HCT116 (cell line): ENCODE data around the gene LKAAEAR1. TPM values are rescaled to one million over a fixed set of nuclear protein-coding genes. Genes with fewer than 3 reads are reported as not detected.

Experiments used
- ATAC-seq: fragments of 200-7000 bp; cut with Tn5 transposase; 2 replicates; pipeline ENCODE4 v1.9.1; 2020; ENCODE audit warnings: mild to moderate bottlenecking, moderate library complexity
- BruUV-seq: library from RNA; stranded (reverse); fragments of 400-500 nt; replicated peaks from 2 replicates; lab custom pipeline; 2021; lab: Mats Ljungman, UMichigan
- CTCF ChIA-PET: fragments of 300-600 bp; sonication (Branson Sonifier 250); formaldehyde crosslinking; loops from one replicate; lab custom pipeline; 2021; ENCODE audit warnings: antibody characterized with exemption; lab: Charles Lee
- POLR2A ChIA-PET: fragments of 300-600, 350-600 bp; sonication (Branson Sonifier 250); formaldehyde crosslinking; loops from one replicate; lab custom pipeline; 2021; ENCODE audit warnings: antibody characterized with exemption; lab: Charles Lee
- RAD21 ChIA-PET, 2 experiments: fragments of 300-600 bp; sonication (Branson Sonifier 250); formaldehyde crosslinking; loops; one replicate each; lab custom pipeline; 2023; ENCODE audit warnings: low total read pairs in 2 of 2; ENCODE audit not compliant: uncharacterized antibody in 2 of 2, unreplicated experiment in 2 of 2, low non-redundant PET in 1 of 2; lab: Charles Lee
- DNase-seq: peaks from one replicate; pipeline ENCODE4 v3.0.0-alpha.2; 2010; ENCODE audit warnings: low read depth, low spot score
- H2AFZ ChIP-seq: fragments of 200-600 bp; shearing (Covaris generic), sonication (generic); 2 replicates; pipeline ENCODE4 v1.6.1; 2017; ENCODE audit warnings: low read depth, mixed run types, mixed read lengths, antibody characterized with exemption, low read length; ENCODE audit not compliant: poor library complexity, severe bottlenecking
- H3K27ac ChIP-seq: 2 replicates; pipeline ENCODE4 v1.5.1; 2012; ENCODE audit warnings: low read depth, low read length
- H3K27me3 ChIP-seq: fragments of 200-600 bp; sonication (generic); 2 replicates; pipeline ENCODE4 v1.6.1; 2016; ENCODE audit warnings: mixed run types, low read length, mixed read lengths; ENCODE audit not compliant: insufficient read depth
- H3K36me3 ChIP-seq, 2 experiments: fragments of 200-500 bp in 1 of 2; fragments of 200-600 bp in 1 of 2; sonication (Bioruptor generic) in 1 of 2; sonication (generic) in 1 of 2; 2 replicates each; pipeline versions ENCODE4 v1.5.1 to v1.6.1; 2014 to 2016; ENCODE audit warnings: low read length in 2 of 2, inconsistent platforms in 1 of 2, mixed read lengths in 1 of 2, mixed run types in 1 of 2; ENCODE audit not compliant: insufficient read depth in 2 of 2, control insufficient read depth in 1 of 2
- H3K4me1 ChIP-seq, 2 experiments: fragments of 200-600 bp in 1 of 2; sonication (generic) in 1 of 2; 2 replicates each; pipeline versions ENCODE4 v1.5.1 to v1.6.1; 2012 to 2017; ENCODE audit warnings: low read length in 2 of 2, inconsistent platforms in 1 of 2, mild to moderate bottlenecking in 1 of 2, mixed read lengths in 1 of 2, mixed run types in 1 of 2, moderate library complexity in 1 of 2; ENCODE audit not compliant: insufficient read depth in 2 of 2, control insufficient read depth in 1 of 2
- H3K4me2 ChIP-seq: fragments of 200-600 bp; sonication (generic); 2 replicates; pipeline ENCODE4 v1.6.1; 2017; ENCODE audit warnings: mixed run types, low read length, mixed read lengths
- H3K4me3 ChIP-seq, 2 experiments: fragments of 200-600 bp in 1 of 2; sonication (generic) in 1 of 2; replicated peaks in 1 of 2; 2 replicates each; pipeline ENCODE4 v1.5.1; 2011 to 2016; ENCODE audit warnings: low read length in 2 of 2, control low read depth in 1 of 2, low read depth in 1 of 2, mild to moderate bottlenecking in 1 of 2, mixed read lengths in 1 of 2, mixed run types in 1 of 2
- H3K79me2 ChIP-seq: fragments of 200-600 bp; sonication (generic); 2 replicates; pipeline ENCODE4 v1.6.1; 2017; ENCODE audit warnings: mild to moderate bottlenecking, mixed run types, low read length, moderate library complexity, mixed read lengths; ENCODE audit not compliant: insufficient read depth
- H3K9ac ChIP-seq: fragments of 200-600 bp; sonication (generic); 2 replicates; pipeline ENCODE4 v1.6.1; 2016; ENCODE audit warnings: low read length, mixed read lengths
- H3K9me2 ChIP-seq: fragments of 200-600 bp; sonication (generic), shearing (Covaris generic); 2 replicates; pipeline ENCODE4 v1.6.1; 2017; ENCODE audit warnings: mixed run types, mild to moderate bottlenecking, moderate library complexity; ENCODE audit not compliant: insufficient read depth
- H3K9me3 ChIP-seq, 2 experiments: fragments of 200-500 bp in 1 of 2; fragments of 200-600 bp in 1 of 2; sonication (Bioruptor generic) in 1 of 2; sonication (generic) in 1 of 2; 2 replicates each; pipeline ENCODE4 v1.6.1; 2014 to 2017; ENCODE audit warnings: low read length in 2 of 2, mixed read lengths in 2 of 2, inconsistent platforms in 1 of 2, low read depth in 1 of 2, mild to moderate bottlenecking in 1 of 2, mixed run types in 1 of 2, moderate library complexity in 1 of 2; ENCODE audit not compliant: control insufficient read depth in 1 of 2, insufficient read depth in 1 of 2
- H4K20me1 ChIP-seq: fragments of 200-600 bp; sonication (generic), shearing (Covaris generic); 2 replicates; pipeline ENCODE4 v1.6.1; 2017; ENCODE audit warnings: mixed run types, mild to moderate bottlenecking, moderate library complexity; ENCODE audit not compliant: insufficient read depth
- ATF3 ChIP-seq: IDR thresholded peaks from 2 replicates; pipeline ENCODE4 v1.6.1; 2012
- CBX3 ChIP-seq: IDR thresholded peaks from 2 replicates; pipeline ENCODE4 v1.6.1; 2012; ENCODE audit warnings: low read depth
- CEBPB ChIP-seq: IDR thresholded peaks from 2 replicates; pipeline ENCODE4 v1.6.1; 2012; ENCODE audit warnings: low read depth
- EGR1 ChIP-seq: IDR thresholded peaks from 2 replicates; pipeline ENCODE4 v1.6.1; 2012; ENCODE audit warnings: low read depth
- ELF1 ChIP-seq: IDR thresholded peaks from 2 replicates; pipeline ENCODE4 v1.6.1; 2012; ENCODE audit warnings: low read depth, borderline replicate concordance
- EZH2 ChIP-seq: fragments of 200-600 bp; sonication (generic); IDR thresholded peaks from 2 replicates; pipeline ENCODE4 v1.6.1; 2017; ENCODE audit warnings: antibody characterized with exemption, mixed run types
- EZH2phosphoT487 ChIP-seq: fragments of 200-600 bp; IDR thresholded peaks from 2 replicates; pipeline ENCODE4 v1.6.1; 2018; ENCODE audit warnings: antibody characterized with exemption, borderline replicate concordance
- JUND ChIP-seq: IDR thresholded peaks from 2 replicates; pipeline ENCODE4 v1.6.1; 2012
- POLR2A ChIP-seq: IDR thresholded peaks from 2 replicates; pipeline ENCODE4 v1.7.0; 2011; ENCODE audit warnings: borderline replicate concordance; ENCODE audit not compliant: insufficient read depth, insufficient read length; ENCODE audit errors: extremely low read depth
- RAD21 ChIP-seq: IDR thresholded peaks from 2 replicates; pipeline ENCODE4 v1.6.1; 2012; ENCODE audit warnings: low read depth, mild to moderate bottlenecking
- SIN3A ChIP-seq: IDR thresholded peaks from 2 replicates; pipeline ENCODE4 v1.6.1; 2012; ENCODE audit warnings: low read depth
- SP1 ChIP-seq: IDR thresholded peaks from 2 replicates; pipeline ENCODE4 v1.6.1; 2012; ENCODE audit warnings: low read depth
- SRF ChIP-seq: IDR thresholded peaks from 2 replicates; pipeline ENCODE4 v1.6.1; 2012; ENCODE audit warnings: low read depth
- TCF7L2 ChIP-seq: IDR thresholded peaks from 2 replicates; pipeline ENCODE4 v1.7.0; 2011; ENCODE audit warnings: borderline replicate concordance, inconsistent platforms; ENCODE audit not compliant: insufficient read depth, insufficient read length; ENCODE audit errors: extremely low read depth
- YY1 ChIP-seq: IDR thresholded peaks from 2 replicates; pipeline ENCODE4 v1.6.1; 2011; ENCODE audit warnings: low read length, low read depth, moderate library complexity, mild to moderate bottlenecking; ENCODE audit not compliant: insufficient replicate concordance; ENCODE audit errors: extremely low read depth
- ZBTB33 ChIP-seq: IDR thresholded peaks from 2 replicates; pipeline ENCODE4 v1.6.1; 2011; ENCODE audit warnings: mild to moderate bottlenecking, low read length, moderate library complexity; ENCODE audit not compliant: insufficient replicate concordance; ENCODE audit errors: extremely low read depth
- ZFX ChIP-seq: fragments of 450-650 bp; IDR thresholded peaks from 2 replicates; pipeline ENCODE4 v1.6.1; 2017
- ZNF274 ChIP-seq: fragments of 200-500 bp; sonication (Bioruptor generic); IDR thresholded peaks from 2 replicates; pipeline ENCODE4 v1.6.1; 2014; ENCODE audit warnings: mild to moderate bottlenecking, low read depth, low read length, inconsistent platforms
- intact Hi-C: fragments of 100-400 bp; cut with micrococcal nuclease; formaldehyde crosslinking; loops from 2 replicates; pipeline ENCODE4 v1.10.0; 2022
- total RNA-seq: library from RNA; stranded (reverse); gene quantifications from one replicate; pipeline ENCODE4 v1.2.1, GENCODE V29; 2021; ENCODE audit not compliant: unreplicated experiment
- TF ChIP-seq, protein P1 (sequence below), 3 experiments: fragments of 200-600 bp in 1 of 3; sonication (generic) in 1 of 3; IDR thresholded peaks in 2 of 3; conservative IDR thresholded peaks in 1 of 3; 2 replicates each; pipeline ENCODE4 v1.5.1; 2012 to 2017; ENCODE audit warnings: low read depth in 2 of 3, low read length in 2 of 3, antibody characterized with exemption in 1 of 3, borderline replicate concordance in 1 of 3, control low read depth in 1 of 3, mild to moderate bottlenecking in 1 of 3, mixed read lengths in 1 of 3, mixed run types in 1 of 3, moderate library complexity in 1 of 3; ENCODE audit not compliant: insufficient read depth in 1 of 3

LKAAEAR1 gene
- total RNA-seq, 1 experiment from 2014 or later, result not detected

DNA sequence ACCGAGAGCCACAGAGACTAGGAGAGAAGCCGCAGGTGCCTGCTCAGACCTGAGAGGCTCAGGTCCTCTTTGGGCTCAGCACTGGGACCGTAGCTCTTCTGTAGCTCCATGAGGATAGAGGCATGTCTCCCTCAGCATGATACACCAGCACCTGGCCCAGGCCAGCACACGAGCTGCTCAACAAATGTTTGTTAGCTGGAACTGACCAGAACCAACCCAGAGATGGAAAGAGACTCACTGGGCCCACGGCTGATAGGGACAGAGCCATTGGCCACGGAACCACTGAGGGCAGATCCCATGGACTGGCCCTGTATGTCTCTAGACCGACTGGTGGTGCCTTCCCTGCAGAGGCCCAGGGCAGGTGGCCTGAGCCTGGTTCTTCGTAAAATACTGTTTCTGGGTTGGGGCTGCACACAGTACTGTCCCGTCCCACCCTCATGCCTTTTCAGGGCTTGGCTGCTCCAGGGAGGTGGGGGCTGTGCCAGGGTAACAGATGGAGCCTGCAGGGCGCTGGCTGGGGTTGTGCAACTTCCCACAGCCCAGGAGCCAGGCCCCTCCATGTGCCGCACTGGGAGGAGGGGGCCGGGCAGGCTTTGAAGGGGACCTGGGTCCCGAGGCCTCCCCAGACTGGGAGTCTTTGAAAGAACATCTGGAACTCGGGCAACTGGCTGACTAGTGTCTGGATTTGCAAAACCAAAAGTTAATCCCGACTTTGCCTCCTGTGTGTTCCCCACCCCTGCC lies 43.0 kb downstream of the LKAAEAR1 start:
- H3K9ac ChIP-seq, result no peak overlapping the region

More for the DNA sequence above, 43.0 kb downstream of the LKAAEAR1 start:
- no peak overlapping the region for H3K27ac ChIP-seq
- POLR2A ChIA-PET, result no interaction called here
- DNase-seq (no peak), ATAC-seq (no peak)
- H3K4me2 ChIP-seq, result no peak overlapping the region
- CTCF ChIA-PET, result interaction anchor here (5.1 kb wide), 1 partner anchor 13 kb away, joined by 35 read pairs; no protein-coding TSS in a partner anchor
- TF ChIP-seq JUND, result no peak
- no peak for TF ChIP-seq ZBTB33
- no peak for TF ChIP-seq SIN3A
- no peak for TF ChIP-seq SRF
- TF ChIP-seq ATF3, result no peak
- no peak for TF ChIP-seq EGR1
- TF ChIP-seq SP1, result no peak
- TF ChIP-seq ZNF274, result no peak
- TF ChIP-seq TCF7L2, result no peak
- no peak for TF ChIP-seq ELF1
- TF ChIP-seq EZH2, result no peak
- TF ChIP-seq, protein P1, sequence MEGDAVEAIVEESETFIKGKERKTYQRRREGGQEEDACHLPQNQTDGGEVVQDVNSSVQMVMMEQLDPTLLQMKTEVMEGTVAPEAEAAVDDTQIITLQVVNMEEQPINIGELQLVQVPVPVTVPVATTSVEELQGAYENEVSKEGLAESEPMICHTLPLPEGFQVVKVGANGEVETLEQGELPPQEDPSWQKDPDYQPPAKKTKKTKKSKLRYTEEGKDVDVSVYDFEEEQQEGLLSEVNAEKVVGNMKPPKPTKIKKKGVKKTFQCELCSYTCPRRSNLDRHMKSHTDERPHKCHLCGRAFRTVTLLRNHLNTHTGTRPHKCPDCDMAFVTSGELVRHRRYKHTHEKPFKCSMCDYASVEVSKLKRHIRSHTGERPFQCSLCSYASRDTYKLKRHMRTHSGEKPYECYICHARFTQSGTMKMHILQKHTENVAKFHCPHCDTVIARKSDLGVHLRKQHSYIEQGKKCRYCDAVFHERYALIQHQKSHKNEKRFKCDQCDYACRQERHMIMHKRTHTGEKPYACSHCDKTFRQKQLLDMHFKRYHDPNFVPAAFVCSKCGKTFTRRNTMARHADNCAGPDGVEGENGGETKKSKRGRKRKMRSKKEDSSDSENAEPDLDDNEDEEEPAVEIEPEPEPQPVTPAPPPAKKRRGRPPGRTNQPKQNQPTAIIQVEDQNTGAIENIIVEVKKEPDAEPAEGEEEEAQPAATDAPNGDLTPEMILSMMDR (IDR thresholded peaks at IDR 0.05 in 2 of 3, conservative IDR thresholded peaks at IDR 0.05 in 1 of 3; ENCODE audit: borderline replicate concordance in 1 of 3, insufficient read depth in 1 of 3, low read depth in 2 of 3, low read length in 2 of 3), result no peak
- no peak for TF ChIP-seq CEBPB
- TF ChIP-seq CBX3, result no peak
- no peak for TF ChIP-seq EZH2phosphoT487
- TF ChIP-seq RAD21, result no peak
- TF ChIP-seq ZFX, result no peak
- no peak for TF ChIP-seq YY1
- TF ChIP-seq POLR2A, result no peak
- no peak overlapping the region for H2AFZ ChIP-seq
- H3K36me3 ChIP-seq, result no peaks in the 10 kb centered on the region
- no TSS peak for BruUV-seq
- intact Hi-C loops, result no loop called here
- H4K20me1 ChIP-seq, result no peaks in the 10 kb centered on the region
- H3K4me1 ChIP-seq, result peaks cover 23 to 42% of the 10 kb centered on the region in 2 experiments
- H3K4me3 ChIP-seq, result no peak overlapping the region
- H3K9me3 ChIP-seq, result no peaks in the 10 kb centered on the region
- no peaks in the 10 kb centered on the region for H3K27me3 ChIP-seq
- RAD21 ChIA-PET, result no interaction called here
- H3K9me2 ChIP-seq, result no peaks in the 10 kb centered on the region
- H3K79me2 ChIP-seq, result no peaks in the 10 kb centered on the region
